Fibroblast of mammary gland (primary cell): ENCODE measurements around the gene ECSCR.
A peak's percentile ranks its signal among the peaks of the same experiment; 100 is the strongest.

Experiments
- DNase-seq: peaks from one replicate; pipeline ENCODE4 v3.0.0-alpha.2; 2010; ENCODE audit warnings: low read depth
- H3K4me3 ChIP-seq: 2 replicates; pipeline ENCODE4 v1.5.1; 2011; ENCODE audit warnings: low read depth, mild to moderate bottlenecking, low read length, moderate library complexity; ENCODE audit not compliant: control insufficient read depth
- TF ChIP-seq, protein P1 (sequence below): conservative IDR thresholded peaks from 2 replicates; pipeline ENCODE4 v1.5.1; 2011; ENCODE audit warnings: low read depth, low read length, inconsistent platforms; ENCODE audit not compliant: control insufficient read depth, insufficient read depth

Gene ECSCR

DNA sequence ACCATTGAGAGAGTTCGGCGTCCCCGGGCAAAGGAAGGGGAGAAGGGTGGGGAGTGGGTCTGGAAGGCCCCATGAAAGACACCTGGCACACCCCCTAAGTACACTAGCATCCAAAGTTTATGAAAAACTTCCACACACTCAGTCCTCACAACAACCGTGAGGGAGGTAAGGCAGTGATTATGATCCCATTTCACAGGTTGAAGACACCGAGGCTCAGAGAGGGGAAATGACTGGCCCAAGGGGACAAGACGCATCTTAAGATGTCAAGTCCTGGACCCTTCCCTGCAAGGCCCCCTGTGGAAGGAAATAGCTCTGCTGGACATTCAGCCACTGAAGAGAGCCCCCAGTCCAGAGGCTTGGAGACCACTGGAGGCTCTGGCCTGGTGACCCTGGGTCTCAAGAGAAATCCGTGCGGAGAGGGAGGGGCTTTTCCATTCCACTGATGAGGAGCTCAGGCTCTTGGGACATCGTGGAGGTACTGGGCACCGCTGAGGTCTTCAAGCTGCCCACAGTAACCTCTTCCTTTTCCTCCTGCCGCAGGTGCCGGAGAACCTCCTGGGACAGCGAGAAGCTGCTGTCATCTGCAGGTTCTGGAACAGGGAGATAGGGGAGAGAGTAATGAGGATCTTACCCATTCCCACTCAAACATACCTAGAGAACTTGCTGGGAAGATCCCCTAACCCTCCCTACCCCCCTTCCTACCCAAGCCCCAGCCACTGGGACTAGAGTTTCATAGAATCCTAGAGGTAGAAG lies 13.5 kb upstream of the ECSCR start:
- no peak for DNase-seq
- TF ChIP-seq, protein P1, sequence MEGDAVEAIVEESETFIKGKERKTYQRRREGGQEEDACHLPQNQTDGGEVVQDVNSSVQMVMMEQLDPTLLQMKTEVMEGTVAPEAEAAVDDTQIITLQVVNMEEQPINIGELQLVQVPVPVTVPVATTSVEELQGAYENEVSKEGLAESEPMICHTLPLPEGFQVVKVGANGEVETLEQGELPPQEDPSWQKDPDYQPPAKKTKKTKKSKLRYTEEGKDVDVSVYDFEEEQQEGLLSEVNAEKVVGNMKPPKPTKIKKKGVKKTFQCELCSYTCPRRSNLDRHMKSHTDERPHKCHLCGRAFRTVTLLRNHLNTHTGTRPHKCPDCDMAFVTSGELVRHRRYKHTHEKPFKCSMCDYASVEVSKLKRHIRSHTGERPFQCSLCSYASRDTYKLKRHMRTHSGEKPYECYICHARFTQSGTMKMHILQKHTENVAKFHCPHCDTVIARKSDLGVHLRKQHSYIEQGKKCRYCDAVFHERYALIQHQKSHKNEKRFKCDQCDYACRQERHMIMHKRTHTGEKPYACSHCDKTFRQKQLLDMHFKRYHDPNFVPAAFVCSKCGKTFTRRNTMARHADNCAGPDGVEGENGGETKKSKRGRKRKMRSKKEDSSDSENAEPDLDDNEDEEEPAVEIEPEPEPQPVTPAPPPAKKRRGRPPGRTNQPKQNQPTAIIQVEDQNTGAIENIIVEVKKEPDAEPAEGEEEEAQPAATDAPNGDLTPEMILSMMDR: no peak
- H3K4me3 ChIP-seq: no peak overlapping the region

DNA sequence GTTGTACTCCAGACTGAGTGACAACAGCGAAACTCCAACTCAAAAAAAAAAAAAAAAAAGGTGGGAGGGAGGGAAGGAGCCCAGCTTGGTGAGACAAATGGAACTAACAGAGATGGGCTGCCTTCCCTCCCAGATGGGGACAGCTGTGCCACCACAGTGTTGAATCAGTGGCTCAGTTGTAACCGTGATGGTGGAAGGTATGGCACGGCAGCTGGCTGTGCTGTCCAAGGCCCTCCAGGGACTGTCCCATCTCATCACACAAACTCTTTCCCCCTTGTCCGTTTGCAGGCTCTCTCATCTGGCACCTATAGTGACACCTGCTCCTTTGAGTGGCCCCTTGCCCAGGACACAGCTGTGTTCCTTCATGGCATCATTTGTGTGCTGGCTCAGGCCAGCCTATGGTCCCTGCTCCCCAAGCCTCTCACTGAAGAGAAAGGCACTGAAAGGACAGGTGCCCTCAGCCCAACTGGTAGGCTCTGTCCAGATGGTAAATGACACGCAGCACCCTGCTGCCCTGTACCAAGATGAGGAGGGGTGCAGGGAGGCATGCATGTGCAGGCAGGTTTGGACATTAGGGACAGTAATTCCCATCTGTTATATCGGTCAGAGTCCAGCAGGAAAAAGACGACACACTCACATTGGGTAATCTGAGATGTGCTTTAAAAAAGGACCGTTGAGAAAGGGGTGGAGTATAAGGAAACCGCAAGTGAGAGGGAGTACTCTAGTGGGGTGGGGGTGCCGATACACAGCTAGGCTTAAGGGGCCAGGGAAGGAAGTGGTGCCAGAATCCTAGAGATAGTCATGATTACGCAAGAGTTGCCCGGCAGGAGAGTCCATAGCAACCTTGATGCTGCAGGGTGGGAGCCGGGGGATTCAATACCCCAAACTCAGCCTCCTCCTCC lies 12.6 kb upstream of the ECSCR start:
- H3K4me3 ChIP-seq: no peak overlapping the region
- DNase-seq: peak; percentile 81
- TF ChIP-seq, protein P1: no peak

DNA sequence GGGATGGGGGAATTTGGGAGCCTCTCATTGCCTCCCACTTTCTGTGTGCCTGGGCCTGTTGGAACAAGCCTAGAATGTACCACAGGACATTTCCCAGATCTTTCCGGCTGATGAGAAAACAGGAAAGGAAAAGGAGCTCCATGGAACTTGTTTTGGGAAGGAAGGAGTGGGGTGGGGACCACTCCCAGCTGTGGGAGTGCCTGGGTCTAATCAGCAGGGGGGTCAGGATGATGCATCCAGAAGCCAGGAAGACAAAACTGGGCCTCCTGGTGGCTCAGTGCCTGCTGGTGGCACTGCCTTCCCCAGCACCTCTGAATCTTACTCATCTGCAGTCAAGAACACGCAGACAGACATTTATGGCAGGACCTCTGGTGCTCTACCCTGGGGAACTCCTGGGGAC lies 11.0 kb upstream of the ECSCR start:
- TF ChIP-seq, protein P1: no peak
- no peak overlapping the region for H3K4me3 ChIP-seq
- peak; percentile 14 for DNase-seq

DNA sequence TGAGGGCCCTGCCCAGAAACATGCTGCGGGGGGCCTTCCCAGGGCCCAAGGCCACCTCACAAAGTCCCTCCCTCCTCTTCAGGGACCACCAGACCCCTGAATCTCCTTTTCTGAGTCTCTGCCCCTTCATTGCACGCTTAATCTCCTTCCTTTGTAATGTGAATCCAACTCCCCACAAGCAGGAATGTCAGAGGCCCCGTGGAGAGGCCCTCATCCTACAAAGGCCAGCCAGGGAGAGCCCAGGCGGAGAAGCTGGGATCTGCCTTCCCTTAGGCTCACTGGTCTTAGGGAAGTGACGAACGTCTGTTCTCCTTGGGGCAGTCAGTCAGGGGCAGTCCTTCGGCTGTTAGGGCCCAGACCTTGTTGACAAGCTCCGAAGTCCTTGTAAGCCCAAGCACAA lies 10.6 kb upstream of the ECSCR start:
- H3K4me3 ChIP-seq: no peak overlapping the region
- DNase-seq: no peak
- TF ChIP-seq, protein P1: no peak

DNA sequence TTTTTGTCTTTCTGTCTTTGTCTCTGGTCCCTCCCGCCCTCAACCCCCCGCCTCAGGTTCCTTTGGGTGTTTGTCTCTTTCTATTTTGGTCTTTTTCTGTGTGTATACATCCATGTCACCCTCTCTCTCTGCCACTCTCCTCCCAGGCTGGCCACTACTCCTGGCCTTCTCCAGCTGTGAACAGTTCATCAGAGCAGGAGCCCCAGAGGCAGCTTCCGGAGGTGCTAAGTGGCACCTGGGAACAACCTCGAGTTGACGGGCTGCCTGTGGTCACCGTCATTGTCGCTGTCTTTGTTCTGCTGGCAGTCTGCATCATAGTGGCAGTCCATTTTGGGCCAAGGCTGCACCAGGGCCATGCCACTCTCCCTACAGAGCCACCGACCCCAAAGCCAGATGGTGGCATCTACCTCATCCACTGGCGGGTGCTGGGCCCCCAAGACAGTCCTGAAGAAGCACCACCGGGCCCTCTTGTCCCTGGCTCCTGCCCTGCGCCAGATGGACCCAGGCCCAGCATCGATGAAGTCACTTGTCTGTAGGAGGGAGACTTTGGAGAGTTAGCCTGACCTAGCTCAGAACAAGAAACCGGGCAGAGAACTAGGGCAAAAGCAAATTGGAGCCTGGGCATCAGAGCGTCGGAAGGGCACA lies 10.0 kb upstream of the ECSCR start:
- DNase-seq: no peak
- H3K4me3 ChIP-seq: no peak overlapping the region
- TF ChIP-seq, protein P1: no peak

DNA sequence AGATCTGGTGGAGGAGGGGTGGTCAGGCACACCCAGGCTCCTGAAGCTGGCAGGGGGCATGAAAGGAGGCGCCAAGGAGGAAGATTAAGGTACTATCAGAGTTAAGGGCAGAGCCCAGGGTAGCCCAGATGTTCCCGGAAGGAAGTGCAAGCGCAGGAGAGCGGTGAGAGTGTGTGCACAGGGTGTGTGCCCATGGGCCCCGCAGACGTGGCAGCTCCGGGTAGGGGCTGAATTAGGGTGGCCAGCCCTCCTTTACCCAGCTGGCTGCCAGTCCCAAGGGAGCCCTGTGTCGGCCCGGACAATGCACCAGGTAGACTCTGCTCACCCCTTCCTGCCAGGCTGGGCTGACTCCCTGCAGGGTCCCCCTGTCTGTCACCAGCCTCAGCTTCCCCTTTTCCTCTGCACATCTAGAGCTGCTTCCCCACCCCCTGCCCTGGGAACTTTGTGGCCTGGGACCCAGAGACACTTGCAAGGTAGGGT lies 8.3 kb upstream of the ECSCR start, which contains the start of gene SMIM33:
TSS of gene SMIM33 (plus strand) at position 184 of the 480 bp plus-strand sequence. CDS start at position 302, 118 bp downstream.
- DNase-seq: no peak
- H3K4me3 ChIP-seq: no peak within 1 kb of the TSS
- TF ChIP-seq, protein P1: no peak
